SKM-1 treated with dmso at 0.1 percent for 144 hours (cell line): ENCODE results near the gene SHOC1.
A peak's percentile ranks its signal among the peaks of the same experiment; 100 is the strongest.
"Not testable (repeated sequence)": the region's sequence is repeated elsewhere in the genome, so short reads cannot be mapped to it uniquely, and the experiment has no call there.

Experiments
- DNase-seq: peaks from one replicate; lab custom pipeline; 2025; ENCODE audit not compliant: unreplicated experiment; lab: John Stamatoyannopoulos, UW

Gene SHOC1

GRCh38 chr9:111805830-111806241 is 11.1 kb upstream of the SHOC1 start:
- DNase-seq = no peak

GRCh38 chr9:111805262-111805661 is 10.5 kb upstream of the SHOC1 start:
- no peak for DNase-seq

GRCh38 chr9:111804636-111805035 is 9.9 kb upstream of the SHOC1 start:
- DNase-seq = no peak

- no peak for DNase-seq
Observed at GRCh38 chr9:111803924-111804323, 9.2 kb upstream of the SHOC1 start.

- no peak for DNase-seq
Observed at GRCh38 chr9:111799915-111800526, 5.3 kb upstream of the SHOC1 start.

- no peak for DNase-seq
Observed at GRCh38 chr9:111799506-111799905, 4.8 kb upstream of the SHOC1 start.

- no peak for DNase-seq
Observed at GRCh38 chr9:111798786-111799185, 4.0 kb upstream of the SHOC1 start.

- DNase-seq = no peak
Observed at GRCh38 chr9:111795557-111795839, 761 bp upstream of the SHOC1 start.

GRCh38 chr9:111791821-111792220 is 2.9 kb downstream of the SHOC1 start:
- DNase-seq = not testable (repeated sequence)

GRCh38 chr9:111789881-111790280 is 4.9 kb downstream of the SHOC1 start:
- no peak for DNase-seq

- no peak for DNase-seq
Observed at GRCh38 chr9:111783857-111784256, 10.9 kb downstream of the SHOC1 start.

- DNase-seq = no peak
Observed at GRCh38 chr9:111783424-111783823, 11.3 kb downstream of the SHOC1 start.

- DNase-seq = no peak
Observed at GRCh38 chr9:111766066-111766465, 28.7 kb downstream of the SHOC1 start.

- DNase-seq = no peak
Observed at GRCh38 chr9:111762556-111762955, 32.2 kb downstream of the SHOC1 start.

GRCh38 chr9:111759762-111760639 is 34.7 kb downstream of the SHOC1 start:
- peak; percentile 33 for DNase-seq

GRCh38 chr9:111754800-111755199 is 39.9 kb downstream of the SHOC1 start:
- DNase-seq = no peak

GRCh38 chr9:111752455-111752854 is 42.3 kb downstream of the SHOC1 start:
- no peak for DNase-seq
